AG09319 (cell line): ENCODE results near the gene PAX8.
"Not testable (repeated sequence)": the region's sequence is repeated elsewhere in the genome, so short reads cannot be mapped to it uniquely, and the experiment has no call there.

Experiments
- DNase-seq: peaks from one replicate; pipeline ENCODE4 v3.0.0-alpha.2; 2010; ENCODE audit warnings: low read depth; ENCODE audit errors: extremely low read depth
- CTCF ChIP-seq: IDR thresholded peaks from 2 replicates; pipeline ENCODE4 v1.5.1; 2011; ENCODE audit warnings: low read depth, mild to moderate bottlenecking, inconsistent platforms, low read length, moderate library complexity

PAX8 gene

GRCh38 chr2:113297590-113297989 lies 18.9 kb upstream of the PAX8 start:
- DNase-seq, result not testable (repeated sequence)
- peak; percentile 6 for TF ChIP-seq CTCF

GRCh38 chr2:113291191-113291590 lies 12.5 kb upstream of the PAX8 start:
- TF ChIP-seq CTCF, result no peak
- DNase-seq, result no peak

- DNase-seq, result not testable (repeated sequence)
Observed at GRCh38 chr2:113288674-113289149, 10.0 kb upstream of the PAX8 start.

- not testable (repeated sequence) for DNase-seq
Observed at GRCh38 chr2:113288117-113288673, 9.5 kb upstream of the PAX8 start.

GRCh38 chr2:113285816-113286215 lies 7.1 kb upstream of the PAX8 start:
- DNase-seq, result no peak
- no peak for TF ChIP-seq CTCF

- not testable (repeated sequence) for DNase-seq
Observed at GRCh38 chr2:113284999-113285398, 6.3 kb upstream of the PAX8 start.

GRCh38 chr2:113284476-113284875 lies 5.8 kb upstream of the PAX8 start:
- no peak for TF ChIP-seq CTCF
- DNase-seq, result no peak

GRCh38 chr2:113283704-113284284 lies 5.1 kb upstream of the PAX8 start:
- TF ChIP-seq CTCF, result no peak
- DNase-seq, result peak; percentile 53

GRCh38 chr2:113282747-113283533 lies 4.2 kb upstream of the PAX8 start:
- no peak; the same call in 1 of the 2 replicates for TF ChIP-seq CTCF
- DNase-seq, result no peak
